ENCODE data around the gene LMLN.
"Not testable (repeated sequence)": the region's sequence is repeated elsewhere in the genome, so short reads cannot be mapped to it uniquely, and the experiment has no call there.

LMLN gene

DNA sequence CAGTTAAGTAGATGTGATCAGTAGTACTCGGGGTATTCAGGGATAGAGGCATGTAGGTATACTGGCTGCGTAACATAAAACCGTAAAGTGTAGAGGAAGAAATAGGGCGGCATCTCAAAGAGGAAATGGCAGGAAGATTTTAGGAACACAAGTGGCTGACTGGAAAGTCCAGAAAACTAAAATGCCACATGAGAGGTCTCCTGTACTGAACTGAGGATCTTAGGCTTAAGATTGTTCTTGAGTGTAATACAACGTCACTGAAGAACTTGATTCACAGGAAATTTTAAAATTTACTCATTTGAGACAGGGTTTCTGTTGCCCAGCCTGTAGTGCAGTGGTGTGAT lies 2.3 kb upstream of the LMLN start:
- no peak for DNase-seq (ENCODE audit: low read depth in 2 of 2)

DNA sequence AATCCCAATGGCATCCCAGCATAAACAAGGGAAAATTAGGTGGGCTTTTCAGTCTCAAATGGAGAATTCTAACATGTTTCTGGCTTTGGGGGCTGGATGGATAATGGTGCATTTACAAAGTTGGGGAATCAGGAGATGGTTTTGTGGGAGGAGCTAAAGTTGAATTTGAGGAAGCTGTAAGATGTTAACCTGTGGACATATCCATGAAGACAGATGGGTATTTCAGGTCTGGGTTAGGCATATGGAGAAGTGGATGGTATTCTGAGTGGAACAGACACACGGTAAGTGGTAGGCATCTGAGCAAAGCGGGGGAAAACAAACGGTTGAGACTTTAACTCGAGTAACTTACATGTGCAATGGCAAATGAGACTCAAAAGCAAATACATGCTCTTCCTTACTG lies 1.7 kb upstream of the LMLN start:
- no peak for DNase-seq (ENCODE audit: low read depth in 2 of 2)

DNA sequence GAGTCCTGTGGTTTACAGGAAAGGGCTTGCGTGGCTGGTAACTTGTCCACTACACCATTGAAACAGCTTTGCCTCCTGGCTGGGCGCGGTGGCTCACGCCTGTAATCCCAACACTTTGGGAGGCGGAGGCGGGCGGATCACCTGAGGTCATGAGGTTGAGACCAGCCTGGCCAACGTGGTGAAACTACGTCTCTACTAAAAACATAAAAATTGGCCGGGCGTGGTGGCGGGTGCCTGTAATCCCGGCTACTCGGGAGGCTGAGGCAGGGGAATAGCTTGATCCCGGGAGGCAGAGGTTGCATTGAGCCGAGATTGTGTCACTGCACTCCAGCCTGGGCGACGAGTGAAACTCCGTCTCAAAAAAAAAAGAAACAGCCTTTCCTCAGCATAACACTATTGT lies 1.2 kb upstream of the LMLN start:
- DNase-seq (ENCODE audit: low read depth in 2 of 2), result not testable (repeated sequence)

DNA sequence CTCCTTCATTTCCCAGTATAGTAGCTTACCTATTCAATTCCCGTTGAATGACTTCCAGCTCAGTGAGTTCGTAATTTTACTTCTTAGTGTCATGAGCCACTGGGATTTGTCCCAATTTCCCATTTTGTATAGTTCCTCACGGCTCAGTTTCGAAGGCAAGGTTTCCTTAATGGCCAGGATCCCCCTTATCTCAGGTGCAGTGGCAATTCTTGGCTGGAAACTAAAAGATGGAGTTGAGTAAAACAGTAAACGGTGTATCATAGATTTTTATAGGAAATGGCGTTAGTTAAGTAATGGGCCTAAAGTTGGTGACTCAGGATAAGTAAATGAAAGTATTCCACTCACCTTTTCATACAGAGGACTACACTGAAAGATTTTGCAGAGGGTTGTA lies 522 bp upstream of the LMLN start:
- DNase-seq (ENCODE audit: low read depth in 2 of 2), result no peak

DNA sequence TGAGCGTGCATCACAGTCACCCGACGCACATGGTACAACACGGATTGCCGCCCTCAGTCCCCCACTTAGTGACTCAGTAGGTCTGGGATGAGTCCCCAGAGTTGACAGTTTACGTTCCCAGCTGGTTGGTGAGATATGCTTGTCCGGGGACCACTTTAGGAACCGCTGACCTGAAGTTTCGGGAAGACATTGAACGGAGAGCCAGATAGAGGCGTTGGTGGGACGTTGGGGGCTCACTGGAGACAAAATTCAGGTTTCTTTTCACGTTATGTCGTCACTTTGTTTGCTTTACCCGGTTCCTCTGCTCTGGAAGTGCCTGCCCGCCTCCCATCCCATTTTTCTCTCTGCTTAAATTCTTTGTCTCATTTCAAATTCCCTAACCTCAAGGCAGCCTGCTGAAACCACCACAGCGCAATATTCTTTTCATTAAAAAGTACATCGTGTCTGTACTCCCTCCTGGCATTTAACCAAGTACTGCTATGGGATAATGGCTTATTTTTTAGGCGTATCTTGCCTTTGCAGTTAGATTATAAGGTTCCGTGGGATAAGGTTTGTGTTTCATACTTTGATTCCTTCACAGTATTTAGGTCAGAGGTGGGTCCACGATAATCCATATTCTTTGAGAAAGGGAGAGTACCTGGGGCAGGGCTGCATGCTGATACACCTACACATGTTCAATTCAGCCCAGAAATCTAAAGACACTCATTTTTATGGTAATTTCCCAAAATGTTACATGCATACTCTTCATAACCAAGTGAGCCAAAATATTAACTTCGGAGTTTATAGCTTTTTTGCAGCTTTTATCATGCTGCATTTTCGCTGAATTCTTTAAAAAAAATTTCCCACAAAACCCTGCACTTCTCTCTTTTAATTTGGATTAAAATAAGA lies 921 bp downstream of the LMLN start:
- no peak for DNase-seq (ENCODE audit: low read depth in 2 of 2)

DNA sequence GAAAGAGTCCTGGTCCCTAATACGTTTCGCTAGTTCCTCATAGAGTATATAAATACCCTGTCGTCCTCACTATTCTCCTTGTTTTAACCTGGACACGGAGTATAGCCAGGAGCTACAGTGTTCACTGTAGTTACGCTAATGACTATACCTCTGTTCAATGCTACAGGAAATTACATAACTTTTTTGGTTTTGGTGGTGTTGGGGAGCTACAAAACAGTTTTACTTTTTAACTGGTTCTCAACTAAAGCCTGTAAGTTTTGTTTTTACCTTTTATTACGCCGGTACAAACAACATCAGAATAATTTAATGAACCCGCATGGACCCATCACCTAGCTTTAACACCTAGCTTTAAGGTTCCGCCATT lies 1.5 kb downstream of the LMLN start:
- DNase-seq (ENCODE audit: low read depth in 2 of 2), result no peak

DNA sequence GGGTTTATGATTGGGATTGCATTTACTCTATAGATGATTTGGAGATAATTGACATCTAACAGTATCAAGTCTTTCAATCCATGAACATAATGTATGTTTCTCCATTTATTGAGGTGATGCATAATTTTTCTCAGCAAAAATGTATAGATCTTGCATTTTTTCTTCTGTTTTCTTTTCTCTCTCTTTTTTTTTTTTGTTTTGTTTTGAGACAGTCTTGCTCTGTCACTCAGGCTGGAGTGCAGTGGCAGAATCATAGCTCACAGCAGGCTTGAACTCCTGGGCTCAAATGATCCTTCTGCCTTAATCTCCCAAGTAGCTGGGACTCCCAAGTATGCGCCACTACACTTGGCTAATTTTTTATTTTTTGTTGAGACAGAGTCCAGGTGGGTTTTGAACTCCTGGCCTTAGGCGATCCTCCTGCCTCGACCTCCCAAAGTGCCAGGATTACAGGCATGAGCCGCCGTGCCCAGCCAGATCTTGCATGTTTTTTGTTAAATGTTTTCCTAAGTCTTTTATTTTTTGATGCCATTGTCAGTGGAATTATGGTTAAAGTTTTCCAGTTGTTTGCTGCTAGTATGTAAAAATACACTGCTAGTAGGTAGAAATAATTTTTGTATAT lies 3.1 kb downstream of the LMLN start:
- DNase-seq (ENCODE audit: low read depth in 2 of 2), result no peak

DNA sequence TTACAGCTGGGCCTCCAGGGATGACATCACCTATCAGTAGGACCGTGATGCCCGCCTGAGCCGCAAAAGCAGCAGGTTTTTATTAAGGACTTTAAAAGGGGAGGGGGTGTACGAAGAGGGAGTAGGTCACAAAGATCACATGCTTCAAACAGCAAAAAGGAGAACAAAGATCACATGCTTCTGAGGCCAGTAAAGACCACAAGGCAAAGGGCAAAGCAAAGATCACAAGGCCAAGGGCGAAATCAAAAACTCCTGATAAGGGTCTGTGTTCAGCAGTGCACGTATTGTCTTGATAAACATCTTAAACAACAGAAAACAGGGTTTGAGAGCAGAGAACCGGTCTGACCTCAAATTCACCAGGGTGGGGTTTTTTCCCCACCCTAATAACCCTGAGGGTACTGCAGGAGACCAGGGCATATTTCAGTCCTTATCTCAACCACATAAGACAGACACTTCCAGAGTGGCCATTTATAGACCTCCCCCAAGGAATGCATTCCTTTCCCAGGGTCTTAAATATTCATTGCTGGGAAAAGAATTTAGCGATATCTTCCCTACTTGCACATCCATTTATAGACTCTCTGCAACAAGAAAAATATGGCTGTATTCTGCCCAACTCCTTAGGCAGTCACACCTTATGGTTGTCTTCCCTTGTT lies 7.4 kb downstream of the LMLN start:
- not testable (repeated sequence) for DNase-seq (ENCODE audit: low read depth in 2 of 2)

DNA sequence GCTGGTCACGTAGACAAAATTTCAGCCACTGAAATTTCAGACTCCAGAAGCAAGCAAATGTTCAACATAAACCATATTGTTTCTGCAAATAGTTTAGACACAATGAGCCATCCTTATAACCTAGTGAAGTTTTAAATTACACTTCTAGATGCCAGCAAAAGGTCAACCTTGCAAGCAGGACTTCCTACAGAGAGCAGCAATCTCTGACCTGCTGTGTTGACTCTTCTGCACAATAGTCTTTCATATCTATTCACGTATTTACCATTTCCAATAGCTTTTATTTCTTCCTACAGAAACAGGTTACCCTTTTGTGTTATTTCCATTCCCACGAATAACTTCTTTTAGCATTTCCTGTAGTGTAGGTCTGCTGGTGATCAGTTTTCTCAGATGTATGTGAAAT lies 10.6 kb downstream of the LMLN start:
- DNase-seq (ENCODE audit: low read depth in 2 of 2), result no peak

DNA sequence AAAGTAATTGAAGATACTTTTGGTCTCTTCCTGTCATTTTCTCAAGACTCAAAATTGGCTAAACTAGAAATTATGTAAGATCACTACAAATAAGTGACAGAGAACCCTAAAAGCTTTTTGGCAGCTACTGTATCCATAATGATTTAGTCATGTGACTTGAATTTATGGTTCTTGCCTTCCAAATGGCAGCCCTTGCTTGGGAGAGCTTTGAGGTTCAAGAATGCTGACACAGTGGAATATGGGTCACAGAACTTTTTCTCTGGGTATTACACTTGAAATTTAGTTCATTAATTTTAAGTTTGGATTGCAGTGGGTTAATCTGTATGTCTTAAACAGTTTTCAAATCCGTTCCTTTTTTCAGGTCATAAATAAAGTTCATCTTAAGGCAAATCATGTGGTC lies 14.0 kb downstream of the LMLN start:
- DNase-seq (ENCODE audit: low read depth in 2 of 2), result no peak

DNA sequence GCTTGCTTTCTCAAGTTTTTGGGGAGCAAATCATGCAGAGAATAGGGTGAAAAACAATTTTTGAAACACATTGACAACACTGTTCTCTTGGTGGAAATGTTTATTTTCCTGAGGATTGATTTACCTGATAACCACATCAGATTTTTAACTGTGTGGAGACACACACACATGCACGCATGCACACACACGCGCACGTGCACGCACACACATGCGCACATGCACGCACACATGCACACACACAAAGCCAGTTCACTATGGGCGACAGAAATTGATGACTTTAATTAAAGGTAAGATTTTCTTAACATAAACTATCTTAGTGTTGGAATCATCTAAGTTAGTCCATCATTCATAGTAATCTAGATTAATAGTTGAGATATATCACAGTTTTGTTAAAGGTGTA lies 15.3 kb downstream of the LMLN start:
- DNase-seq (ENCODE audit: low read depth in 2 of 2), result no peak

DNA sequence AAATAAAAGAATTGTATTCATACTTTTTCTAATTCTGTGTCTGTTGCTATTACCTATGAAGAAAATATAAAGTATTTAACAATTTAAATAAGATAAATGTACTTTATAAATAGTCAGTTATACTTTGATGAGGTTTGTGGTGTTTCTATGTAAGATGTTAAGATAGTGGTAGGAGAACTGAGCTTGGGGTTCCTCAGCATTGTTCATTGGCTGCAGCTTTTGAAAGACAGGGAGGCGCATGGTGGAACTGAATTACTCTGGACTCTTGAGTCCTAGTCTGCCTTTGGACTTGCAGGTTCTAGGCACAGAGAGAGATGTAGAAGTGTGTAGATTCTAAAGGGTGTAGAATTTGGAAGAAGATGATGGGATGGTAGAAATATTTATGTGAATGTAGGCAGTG lies 23.1 kb downstream of the LMLN start:
- no peak for DNase-seq (ENCODE audit: low read depth in 2 of 2)

DNA sequence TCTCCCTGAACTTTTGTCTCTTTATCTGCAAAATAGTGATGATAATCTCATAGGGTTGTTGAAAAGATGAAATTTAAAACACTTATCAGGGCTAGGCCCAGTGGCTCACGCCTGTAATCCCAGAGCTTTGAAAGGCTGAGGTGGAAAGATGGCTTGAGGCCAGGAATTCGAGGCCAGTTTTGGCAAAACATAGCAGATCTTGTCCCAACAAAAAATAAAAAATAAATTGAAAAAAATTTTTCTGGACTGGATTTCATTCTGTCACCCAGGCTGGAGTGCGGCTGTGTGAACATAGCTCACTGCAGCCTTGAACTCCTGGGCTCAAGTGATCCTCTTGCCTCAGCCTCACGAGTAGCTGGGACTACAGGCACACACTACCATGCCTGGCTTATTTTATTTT lies 29.6 kb downstream of the LMLN start:
- no peak for DNase-seq (ENCODE audit: low read depth in 2 of 2)

DNA sequence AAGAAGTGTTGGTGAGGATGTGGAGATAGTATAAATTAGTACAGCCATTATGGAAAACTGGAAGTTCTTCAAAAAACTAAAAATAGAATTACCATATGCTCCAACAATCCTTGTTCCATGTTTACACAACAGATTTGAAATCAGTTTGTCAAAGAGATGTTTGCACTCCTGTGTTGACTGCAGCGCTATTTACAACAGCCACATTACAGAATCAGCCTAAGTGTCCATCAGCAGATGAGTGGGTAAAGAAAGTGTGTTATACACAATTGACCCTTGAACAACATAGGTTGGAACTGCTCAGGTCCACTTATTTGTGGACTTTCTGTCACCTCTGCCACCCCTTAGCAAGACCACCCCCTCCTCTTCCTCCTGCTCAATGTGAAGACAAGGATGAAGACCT lies 34.7 kb downstream of the LMLN start:
- no peak for DNase-seq (ENCODE audit: low read depth in 2 of 2)

DNA sequence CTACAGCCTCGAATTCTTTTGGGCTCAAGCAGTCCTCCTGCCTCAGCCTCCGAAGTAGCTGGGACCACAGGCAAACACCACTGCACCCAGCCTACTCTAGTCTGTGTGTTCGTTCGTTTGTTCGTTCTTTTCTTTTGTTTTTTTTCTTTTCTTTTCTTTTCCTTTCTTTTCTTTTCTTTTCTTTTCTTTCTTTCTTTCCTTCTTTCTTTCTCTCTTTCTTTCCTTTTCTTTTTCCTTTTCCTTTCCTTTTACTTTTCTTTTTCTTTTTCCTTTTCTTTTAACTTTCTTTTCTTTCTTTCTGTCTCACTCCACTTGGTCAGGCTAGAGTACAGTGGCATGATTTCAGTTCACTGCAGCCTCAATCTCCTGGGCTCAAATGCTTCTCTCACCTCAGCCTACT lies 36.8 kb downstream of the LMLN start:
- DNase-seq (ENCODE audit: low read depth in 2 of 2), result no peak

DNA sequence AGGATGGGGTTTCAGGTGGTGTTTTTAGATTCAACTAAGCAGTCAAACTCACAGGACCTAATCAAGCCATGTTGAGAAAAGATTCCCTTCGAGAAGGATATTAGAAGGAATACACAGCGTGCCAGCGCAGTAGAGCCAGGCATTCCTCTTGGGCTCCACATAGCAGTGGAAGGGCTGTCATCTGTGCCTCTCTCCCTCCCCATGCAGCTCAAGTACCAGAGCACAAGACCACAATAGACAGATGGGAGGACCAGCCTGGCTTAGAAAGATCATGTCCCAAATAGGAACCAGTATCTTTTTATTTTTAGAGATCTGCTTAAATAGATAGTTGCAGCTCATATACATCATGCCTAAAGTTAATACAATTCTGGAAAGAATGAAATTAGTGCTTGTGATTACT lies 37.9 kb downstream of the LMLN start:
- DNase-seq (ENCODE audit: low read depth in 2 of 2), result no peak

DNA sequence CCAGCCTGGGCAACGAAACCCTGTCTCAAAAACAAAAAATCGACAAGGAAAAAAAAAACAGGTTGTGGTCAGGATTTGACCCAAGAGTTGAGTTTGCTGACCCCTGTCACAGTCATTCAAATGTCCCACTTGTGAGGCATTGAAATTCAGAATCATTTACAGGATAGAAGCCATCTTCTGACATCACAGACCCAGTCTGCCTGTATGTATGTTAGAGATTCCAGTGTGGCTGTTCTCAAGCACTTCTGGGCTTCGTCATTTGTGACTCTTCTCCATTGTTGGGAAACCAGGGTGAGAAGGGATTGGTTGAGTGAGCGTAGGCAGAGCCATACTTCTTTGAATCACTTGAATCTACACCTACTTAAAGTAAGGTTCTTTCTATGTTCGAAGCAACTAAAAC lies 57.1 kb downstream of the LMLN start:
- no peak for DNase-seq (ENCODE audit: low read depth in 2 of 2)

DNA sequence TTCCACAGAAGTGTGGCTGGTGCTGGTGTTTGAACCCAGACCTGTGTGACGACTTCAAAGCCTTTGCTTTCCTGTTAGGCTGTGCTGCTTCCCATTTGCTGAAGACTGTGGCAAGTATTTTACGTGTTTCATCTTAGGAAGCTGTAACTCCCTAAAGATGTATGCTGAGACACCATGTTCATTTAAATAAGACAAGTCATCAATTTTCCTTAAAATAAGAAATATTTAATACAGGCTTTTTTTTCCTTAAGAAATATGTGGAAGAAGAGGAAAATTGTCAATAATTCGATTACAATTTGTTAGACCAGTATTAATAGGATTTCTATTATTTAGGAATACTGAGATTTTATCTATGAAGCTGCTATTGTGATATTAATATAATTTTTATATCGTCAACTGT lies 58.4 kb downstream of the LMLN start:
- DNase-seq (ENCODE audit: low read depth in 2 of 2), result no peak

DNA sequence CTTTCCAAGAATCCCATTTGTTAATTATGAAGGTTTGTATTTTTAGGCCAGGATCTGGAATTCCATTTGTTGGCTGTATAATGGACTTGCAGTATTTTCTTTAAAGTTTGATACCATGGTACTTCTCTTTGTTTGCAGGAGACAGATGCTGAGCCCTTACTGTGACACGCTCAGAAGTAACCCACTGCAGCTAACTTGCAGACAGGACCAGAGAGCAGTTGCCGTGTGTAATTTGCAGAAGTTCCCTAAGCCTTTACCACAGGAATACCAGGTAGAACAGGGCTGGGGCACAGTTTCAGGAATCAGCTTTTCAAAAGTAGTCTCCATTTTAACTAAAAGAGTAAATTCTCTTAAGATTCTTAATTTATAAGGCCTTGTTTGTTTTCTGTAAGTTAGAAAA lies 59.1 kb downstream of the LMLN start:
- no peak for DNase-seq (ENCODE audit: low read depth in 2 of 2)

DNA sequence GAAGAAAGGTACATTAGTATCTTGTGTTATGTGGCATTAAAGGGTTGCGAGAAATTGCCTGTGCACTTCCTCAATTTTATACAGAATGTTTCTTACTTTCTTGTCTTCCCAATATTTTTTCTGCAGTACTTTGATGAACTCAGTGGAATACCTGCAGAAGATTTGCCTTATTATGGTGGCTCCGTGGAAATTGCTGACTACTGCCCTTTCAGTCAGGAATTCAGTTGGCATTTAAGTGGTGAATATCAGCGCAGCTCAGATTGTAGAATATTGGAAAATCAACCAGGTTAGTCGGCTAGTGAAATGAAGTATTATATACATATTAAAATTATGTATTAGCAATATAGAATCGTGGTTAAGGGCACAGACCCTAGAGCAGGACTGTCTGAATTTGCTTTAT lies 61.3 kb downstream of the LMLN start:
- DNase-seq (ENCODE audit: low read depth in 2 of 2), result no peak

DNA sequence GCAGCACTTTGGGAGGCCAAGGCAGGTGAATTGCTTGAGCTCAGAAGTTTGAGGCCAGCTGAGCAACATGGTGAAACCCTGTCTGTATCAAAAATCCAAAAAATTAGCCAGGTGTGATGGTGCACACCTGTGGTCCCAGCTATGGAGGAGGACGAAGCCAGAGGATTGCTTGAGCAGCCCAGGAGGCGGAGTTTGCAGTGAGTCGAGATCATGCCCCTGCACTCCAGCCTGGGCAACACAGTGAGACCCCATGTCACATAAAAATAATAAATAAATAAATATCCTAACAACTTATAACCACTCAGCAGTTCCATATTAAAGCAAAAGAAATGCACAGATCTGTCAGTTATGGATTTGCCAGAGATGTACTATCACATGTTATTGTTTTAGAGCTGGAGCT lies 62.6 kb downstream of the LMLN start:
- no peak for DNase-seq (ENCODE audit: low read depth in 2 of 2)

DNA sequence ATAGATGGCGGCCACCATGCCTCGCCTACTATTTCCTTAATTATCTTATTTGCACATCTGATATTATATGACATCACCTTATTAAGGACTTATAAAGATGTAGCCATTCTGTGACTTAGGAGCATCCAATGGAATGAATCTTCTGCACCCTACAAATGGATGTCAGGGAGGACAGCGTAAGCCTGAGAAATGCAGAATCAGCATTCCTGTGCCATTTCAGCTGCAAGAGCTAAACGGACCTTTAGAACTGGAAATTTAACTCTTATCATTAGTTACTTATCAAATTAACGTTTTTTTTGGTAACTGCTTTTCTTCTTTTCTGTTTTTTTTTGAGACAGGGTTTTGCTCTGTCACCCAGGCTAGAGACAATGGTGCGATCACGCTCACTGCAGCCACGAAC lies 65.6 kb downstream of the LMLN start:
- no peak for DNase-seq (ENCODE audit: low read depth in 2 of 2)

DNA sequence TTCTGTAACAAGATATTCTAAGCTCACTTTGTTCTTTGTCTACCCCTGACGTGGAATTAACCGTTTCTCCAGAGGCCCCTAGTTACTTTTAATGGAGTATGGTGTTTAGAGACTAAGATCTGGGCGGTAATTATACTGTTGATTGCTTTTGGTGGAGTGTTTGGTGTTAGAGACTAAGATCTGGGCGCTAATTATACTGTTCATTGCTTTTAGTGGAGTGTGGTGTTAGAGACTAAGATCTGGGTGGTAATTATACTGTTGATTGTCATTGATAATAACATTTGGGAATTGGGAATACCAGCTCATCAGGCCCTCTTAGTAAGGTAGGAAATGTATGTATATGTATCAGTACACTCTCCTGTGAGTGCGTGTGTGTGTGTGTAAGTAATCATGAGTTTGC lies 66.6 kb downstream of the LMLN start:
- no peak for DNase-seq (ENCODE audit: low read depth in 2 of 2)
